Peyer's patch (tissue), 4 donors: ENCODE data around the gene TIAM1. TPM values are rescaled to one million over a fixed set of nuclear protein-coding genes. Genes with fewer than 3 reads are reported as not detected.

Experiments used
- DNase-seq, 3 donors: peaks; one replicate each; pipeline ENCODE4 v3.0.0-alpha.2; 2017 to 2019
- H3K27ac ChIP-seq, 4 donors: fragments of 200-600 bp; sonication (generic); one replicate each; pipeline ENCODE4 v1.5.1; 2016 to 2019
- H3K27me3 ChIP-seq, 2 donors: fragments of 200-600 bp; sonication (generic); one replicate each; pipeline ENCODE4 v1.5.1; 2019
- H3K36me3 ChIP-seq, 3 donors: fragments of 200-600 bp; sonication (generic); one replicate each; pipeline ENCODE4 v1.5.1; 2016 to 2019
- H3K4me1 ChIP-seq, 4 donors: fragments of 200-600 bp; sonication (generic); one replicate each; pipeline ENCODE4 v1.5.1; 2016 to 2019
- H3K4me3 ChIP-seq, 4 donors: fragments of 200-600 bp; sonication (generic); 1 replicate in 3 of 4; 2 replicates in 1 of 4; pipeline ENCODE4 v1.5.1; 2016 to 2019; ENCODE audit warnings: mild to moderate bottlenecking in 1 of 4
- H3K9me3 ChIP-seq, 4 donors: fragments of 200-600 bp; sonication (generic); one replicate each; pipeline ENCODE4 v1.5.1; 2016 to 2019; ENCODE audit warnings: mild to moderate bottlenecking in 1 of 4
- CTCF ChIP-seq, 6 experiments: fragments of 450-650 bp in 4 of 6; fragments of 200-600 bp in 2 of 6; sonication (generic) in 1 of 6; IDR thresholded peaks; one replicate each; pipeline ENCODE4 v1.5.1; 2017 to 2019; ENCODE audit warnings: antibody characterized with exemption in 6 of 6, mild to moderate bottlenecking in 3 of 6, moderate library complexity in 1 of 6
- POLR2A ChIP-seq, 2 donors: fragments of 450-650 bp; IDR thresholded peaks; one replicate each; pipeline ENCODE4 v1.5.1; 2017; ENCODE audit warnings: antibody characterized with exemption in 2 of 2, mild to moderate bottlenecking in 2 of 2, moderate library complexity in 2 of 2
- total RNA-seq, 4 donors: library from RNA; depleted of rRNA; stranded (reverse); fragments of >200 nt; gene quantifications; one replicate each; pipeline ENCODE4 v1.1.0, GENCODE V29; 2016

TIAM1 gene
- total RNA-seq, 4 donors from 2014 or later: 1.4 to 13.2 (median 2.9) TPM

DNA sequence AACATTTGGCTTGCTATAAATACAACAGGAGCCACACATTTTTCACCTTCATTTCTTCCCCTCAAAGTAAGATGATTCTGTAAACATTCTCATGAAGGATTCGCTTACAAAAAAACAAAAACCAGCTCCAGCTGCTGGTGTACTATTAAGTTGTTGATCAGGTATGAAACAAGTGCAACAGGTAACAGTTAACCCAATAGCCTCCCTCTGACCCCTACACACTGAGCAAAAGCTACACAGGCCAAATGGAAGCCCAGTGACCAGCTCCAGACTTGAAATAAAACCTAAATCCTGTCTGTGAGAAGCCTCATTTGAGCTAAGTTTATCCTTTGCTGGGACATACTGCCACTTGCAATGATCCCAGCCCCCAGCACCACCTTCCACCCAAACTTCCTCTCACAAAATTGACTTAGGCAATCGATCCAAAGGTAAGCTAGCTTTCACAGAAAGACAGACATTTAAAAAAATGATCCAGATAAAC, 991 bp downstream of the TIAM1 start:
- no peaks in the 10 kb centered on the region for H3K36me3 ChIP-seq
- H3K9me3 ChIP-seq: no peaks in the 10 kb centered on the region
- DNase-seq: no peak
- H3K27ac ChIP-seq: no peak overlapping the region
- TF ChIP-seq POLR2A (IDR thresholded peaks at IDR 0.05) (no peak), CTCF (IDR thresholded peaks at IDR 0.05) (no peak)
- no peaks in the 10 kb centered on the region for H3K4me1 ChIP-seq
- no peaks in the 10 kb centered on the region for H3K27me3 ChIP-seq
- H3K4me3 ChIP-seq: peak overlapping the region in 3 of 4 donors; percentile 6 to 46 (median 42)

DNA sequence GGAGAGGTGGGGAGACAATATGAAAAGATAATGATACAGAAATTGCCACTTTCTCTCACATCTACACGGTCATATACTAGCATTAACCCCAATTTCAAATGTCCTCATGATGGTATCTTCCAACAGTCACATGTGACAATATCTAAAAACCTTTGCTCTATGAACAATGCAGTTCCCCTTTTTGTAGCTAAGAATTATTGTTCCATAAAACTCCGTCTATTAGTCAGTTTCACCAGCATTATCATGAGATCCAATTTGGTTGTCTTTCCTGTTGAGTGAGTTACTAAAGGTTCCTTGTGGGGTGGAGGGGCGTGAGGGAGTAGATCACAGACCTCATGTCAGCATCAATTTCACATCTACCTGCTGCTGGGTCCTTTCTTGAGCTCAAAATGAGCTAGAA, 1.7 kb downstream of the TIAM1 start:
- Histone ChIP-seq H3K4me1 (no peaks in the 10 kb centered on the region), H3K36me3 (no peaks in the 10 kb centered on the region), H3K27me3 (no peaks in the 10 kb centered on the region), H3K9me3 (no peaks in the 10 kb centered on the region), H3K4me3 (no peak overlapping the region), H3K27ac (no peak overlapping the region)
- DNase-seq: no peak
- TF ChIP-seq CTCF (IDR thresholded peaks at IDR 0.05) (no peak), POLR2A (IDR thresholded peaks at IDR 0.05) (no peak)

DNA sequence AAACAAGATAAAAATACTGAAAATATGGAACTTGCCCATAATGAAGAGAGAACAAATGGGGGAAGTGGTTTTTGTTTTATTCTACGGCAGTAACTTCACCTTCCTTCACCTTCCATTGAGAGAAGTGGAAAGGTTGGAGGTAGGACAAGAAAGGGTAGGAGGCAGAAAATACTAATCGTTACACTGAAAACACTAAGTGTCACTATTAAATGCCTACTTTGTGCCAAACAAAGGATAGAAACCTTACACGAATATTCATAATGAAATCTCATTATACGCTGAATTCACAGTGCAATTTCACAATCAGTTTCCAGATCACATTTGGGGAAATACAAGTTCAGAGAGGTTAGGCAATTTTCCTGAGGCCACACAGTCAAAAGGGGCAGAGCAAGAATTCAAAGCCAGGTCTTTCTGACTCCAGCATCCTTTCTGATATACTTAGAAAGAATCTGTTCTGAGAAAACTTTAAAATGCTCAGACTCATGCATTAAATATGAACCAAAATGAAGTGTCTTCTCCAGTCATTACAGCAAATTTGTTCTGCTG, 3.0 kb downstream of the TIAM1 start:
- TF ChIP-seq CTCF (IDR thresholded peaks at IDR 0.05) (no peak), POLR2A (IDR thresholded peaks at IDR 0.05) (no peak)
- no peaks in the 10 kb centered on the region for H3K27me3 ChIP-seq

DNA sequence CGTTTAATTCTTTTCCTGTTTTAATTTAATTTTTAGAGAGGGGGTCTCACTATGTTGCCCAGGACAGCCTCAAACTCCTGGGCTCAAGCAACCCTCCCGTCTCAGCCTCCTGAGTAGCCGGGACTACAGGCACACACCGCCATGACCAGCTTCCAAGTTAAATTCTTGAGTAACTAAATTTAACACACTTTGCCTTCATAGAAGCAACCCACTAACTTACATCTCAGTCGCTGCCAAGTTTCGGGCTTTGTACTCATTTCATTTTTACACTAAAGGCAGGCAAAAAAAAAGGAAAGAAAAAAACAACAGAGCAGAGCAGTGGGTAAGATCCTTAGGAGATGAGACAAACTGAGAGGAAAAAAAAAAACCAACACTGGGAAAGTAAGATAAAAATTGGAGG, 3.5 kb downstream of the TIAM1 start:
- no peak overlapping the region for H3K27ac ChIP-seq
- H3K36me3 ChIP-seq: no peaks in the 10 kb centered on the region
- no peaks in the 10 kb centered on the region for H3K9me3 ChIP-seq
- TF ChIP-seq POLR2A (IDR thresholded peaks at IDR 0.05) (no peak), CTCF (IDR thresholded peaks at IDR 0.05) (no peak)
- H3K4me1 ChIP-seq: no peaks in the 10 kb centered on the region
- no peaks in the 10 kb centered on the region for H3K27me3 ChIP-seq
- DNase-seq: no peak
- no peak overlapping the region for H3K4me3 ChIP-seq

More for the DNA sequence above, 3.0 kb downstream of the TIAM1 start:
- Histone ChIP-seq H3K4me1 (no peaks in the 10 kb centered on the region), H3K9me3 (no peaks in the 10 kb centered on the region), H3K4me3 (no peak overlapping the region), H3K27ac (no peak overlapping the region), H3K36me3 (no peaks in the 10 kb centered on the region)
- DNase-seq: no peak

GRCh38 chr21:31339721-31340120, 4.3 kb downstream of the TIAM1 start:
- Histone ChIP-seq H3K36me3 (no peaks in the 10 kb centered on the region), H3K4me3 (no peak overlapping the region), H3K27ac (no peak overlapping the region), H3K27me3 (no peaks in the 10 kb centered on the region), H3K4me1 (no peaks in the 10 kb centered on the region), H3K9me3 (no peaks in the 10 kb centered on the region)
- DNase-seq: no peak
- no peak for TF ChIP-seq POLR2A (IDR thresholded peaks at IDR 0.05)
- no peak for TF ChIP-seq CTCF (IDR thresholded peaks at IDR 0.05)

DNA sequence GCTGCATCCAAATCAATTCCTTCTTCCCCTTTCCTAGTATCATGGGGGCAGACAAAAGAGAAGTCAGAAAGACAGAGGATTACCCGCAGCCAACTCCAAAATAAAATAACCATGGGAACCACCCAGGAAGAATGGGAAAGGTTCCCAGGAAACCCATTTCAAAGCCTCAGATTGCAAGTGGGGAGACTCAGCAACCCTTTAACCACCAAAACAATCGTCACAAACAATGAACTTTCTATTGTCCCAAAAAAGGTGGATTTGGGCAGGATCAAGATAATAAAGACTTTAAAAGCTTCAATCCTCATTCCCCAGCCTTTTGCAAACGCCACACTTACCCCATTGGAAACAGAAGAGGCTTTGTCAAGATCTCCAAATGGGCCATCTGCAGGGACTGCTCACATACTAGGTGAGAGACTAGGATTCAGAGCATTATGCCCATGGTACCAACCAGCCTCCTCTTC, 5.1 kb downstream of the TIAM1 start:
- Histone ChIP-seq H3K4me3 (no peak overlapping the region), H3K27me3 (no peaks in the 10 kb centered on the region), H3K27ac (no peak overlapping the region), H3K4me1 (no peaks in the 10 kb centered on the region), H3K36me3 (no peaks in the 10 kb centered on the region), H3K9me3 (no peaks in the 10 kb centered on the region)
- no peak for TF ChIP-seq POLR2A (IDR thresholded peaks at IDR 0.05)
- TF ChIP-seq CTCF (IDR thresholded peaks at IDR 0.05): no peak
- DNase-seq: no peak
